Suprapubic skin (tissue), 4 donors: ENCODE data around the gene NR4A1. TPM values are rescaled to one million over a fixed set of nuclear protein-coding genes. Genes with fewer than 3 reads are reported as not detected.

Source experiments
- DNase-seq, 2 donors: peaks; one replicate each; pipeline ENCODE4 v3.0.0-alpha.2; 2019; ENCODE audit warnings: low spot score in 2 of 2
- H3K27ac ChIP-seq: fragments of 200-600 bp; sonication (generic); one replicate; pipeline ENCODE4 v1.5.1; 2019
- H3K27me3 ChIP-seq: fragments of 200-600 bp; sonication (generic); one replicate; pipeline ENCODE4 v1.5.1; 2019
- H3K36me3 ChIP-seq: fragments of 200-600 bp; sonication (generic); one replicate; pipeline ENCODE4 v1.5.1; 2019
- H3K4me1 ChIP-seq: fragments of 200-600 bp; sonication (generic); one replicate; pipeline ENCODE4 v1.5.1; 2019
- H3K4me3 ChIP-seq: fragments of 200-600 bp; sonication (generic); one replicate; pipeline ENCODE4 v1.5.1; 2019; ENCODE audit warnings: mild to moderate bottlenecking
- H3K9me3 ChIP-seq: fragments of 200-600 bp; sonication (generic); one replicate; pipeline ENCODE4 v1.5.1; 2019
- CTCF ChIP-seq, 2 donors: fragments of 200-600 bp in 1 of 2; fragments of 450-650 bp in 1 of 2; sonication (generic) in 1 of 2; IDR thresholded peaks; one replicate each; pipeline ENCODE4 v1.5.1; 2016 to 2019; ENCODE audit warnings: antibody characterized with exemption in 2 of 2, mild to moderate bottlenecking in 1 of 2, moderate library complexity in 1 of 2
- EP300 ChIP-seq: sonication (generic); formaldehyde crosslinking; IDR thresholded peaks from one replicate; pipeline ENCODE4 v1.6.1; 2017; ENCODE audit warnings: antibody characterized with exemption
- POLR2A ChIP-seq, 2 donors: fragments of 450-650 bp; IDR thresholded peaks; one replicate each; pipeline ENCODE4 v1.6.1; 2017; ENCODE audit warnings: antibody characterized with exemption in 2 of 2, mild to moderate bottlenecking in 2 of 2, moderate library complexity in 2 of 2
- POLR2AphosphoS5 ChIP-seq, 3 donors: sonication (generic); formaldehyde crosslinking; IDR thresholded peaks; one replicate each; pipeline ENCODE4 v1.6.1; 2017; ENCODE audit warnings: antibody characterized with exemption in 3 of 3
- WGBS: methylation state at CpG from one replicate; pipeline ENCODE4 v1.1.5; 2018; 5-methylcytosine and 5-hydroxymethylcytosine counted together
- total RNA-seq, 4 donors: library from RNA; depleted of rRNA; stranded (reverse); fragments of >200 nt; gene quantifications; one replicate each; pipeline ENCODE4 v1.1.0, GENCODE V29; 2016

NR4A1 gene
- total RNA-seq, 4 donors from 2014 or later, result 141 to 775 (median 422) TPM

- Histone ChIP-seq H3K27ac (no peak overlapping the region), H3K4me1 (peaks cover 29% of the 10 kb centered on the region), H3K9me3 (no peaks in the 10 kb centered on the region), H3K4me3 (no peak overlapping the region), H3K36me3 (peaks cover 29% of the 10 kb centered on the region), H3K27me3 (no peaks in the 10 kb centered on the region)
- WGBS, result 86% methylated on average over 29 of the region's 93 CpGs
- TF ChIP-seq POLR2A (IDR thresholded peaks at IDR 0.05), result no peak
- no peak for TF ChIP-seq POLR2AphosphoS5 (IDR thresholded peaks at IDR 0.05)
- no peak for TF ChIP-seq EP300
- no peak for TF ChIP-seq CTCF (IDR thresholded peaks at IDR 0.05)
- DNase-seq, result no peak
Observed at GRCh38 chr12:52014567-52015530, 36.4 kb upstream of the NR4A1 start.

- Histone ChIP-seq H3K9me3 (no peaks in the 10 kb centered on the region), H3K4me1 (peaks cover 23% of the 10 kb centered on the region), H3K27ac (no peak overlapping the region), H3K36me3 (peaks cover 29% of the 10 kb centered on the region), H3K27me3 (no peaks in the 10 kb centered on the region), H3K4me3 (no peak overlapping the region)
- TF ChIP-seq EP300, result no peak
- no peak for TF ChIP-seq POLR2A (IDR thresholded peaks at IDR 0.05)
- no peak for TF ChIP-seq CTCF (IDR thresholded peaks at IDR 0.05)
- no peak for TF ChIP-seq POLR2AphosphoS5 (IDR thresholded peaks at IDR 0.05)
- DNase-seq, result no peak
- WGBS, result no CpG with 5 or more reads among the region's 10 CpGs
Observed at GRCh38 chr12:52015532-52016041, 35.7 kb upstream of the NR4A1 start.

GRCh38 chr12:52018433-52019112 is 32.7 kb upstream of the NR4A1 start:
- H3K4me3 ChIP-seq, result no peak overlapping the region
- WGBS, result 67% methylated on average over 3 of the region's 4 CpGs
- peaks cover 19% of the 10 kb centered on the region for H3K36me3 ChIP-seq
- H3K27ac ChIP-seq, result no peak overlapping the region
- H3K9me3 ChIP-seq, result no peaks in the 10 kb centered on the region
- peaks cover 23% of the 10 kb centered on the region for H3K4me1 ChIP-seq
- no peak for DNase-seq
- no peaks in the 10 kb centered on the region for H3K27me3 ChIP-seq
- TF ChIP-seq POLR2AphosphoS5 (IDR thresholded peaks at IDR 0.05), result no peak
- no peak for TF ChIP-seq EP300
- no peak for TF ChIP-seq POLR2A (IDR thresholded peaks at IDR 0.05)
- TF ChIP-seq CTCF (IDR thresholded peaks at IDR 0.05), result no peak

GRCh38 chr12:52019113-52019770 is 32.0 kb upstream of the NR4A1 start:
- Histone ChIP-seq H3K27ac (no peak overlapping the region), H3K36me3 (peaks cover 12% of the 10 kb centered on the region), H3K4me3 (no peak overlapping the region), H3K9me3 (no peaks in the 10 kb centered on the region), H3K4me1 (peaks cover 30% of the 10 kb centered on the region), H3K27me3 (no peaks in the 10 kb centered on the region)
- TF ChIP-seq POLR2A (IDR thresholded peaks at IDR 0.05), result no peak
- no peak for TF ChIP-seq POLR2AphosphoS5 (IDR thresholded peaks at IDR 0.05)
- no peak for TF ChIP-seq EP300
- TF ChIP-seq CTCF (IDR thresholded peaks at IDR 0.05), result no peak
- WGBS, result 82% methylated on average over 9 of the region's 13 CpGs
- no peak for DNase-seq
